HG02970 (cell line): Measurements from ENCODE around the gene SLC14A1.

Experiments used
- ATAC-seq: cut with Tn5 transposase; IDR thresholded peaks from one replicate; pipeline ENCODE4 v1.9.1; 2021; ENCODE audit warnings: mild to moderate bottlenecking, moderate library complexity, moderate number of reproducible peaks; ENCODE audit not compliant: unreplicated experiment, low FRiP score

The SLC14A1 gene

DNA sequence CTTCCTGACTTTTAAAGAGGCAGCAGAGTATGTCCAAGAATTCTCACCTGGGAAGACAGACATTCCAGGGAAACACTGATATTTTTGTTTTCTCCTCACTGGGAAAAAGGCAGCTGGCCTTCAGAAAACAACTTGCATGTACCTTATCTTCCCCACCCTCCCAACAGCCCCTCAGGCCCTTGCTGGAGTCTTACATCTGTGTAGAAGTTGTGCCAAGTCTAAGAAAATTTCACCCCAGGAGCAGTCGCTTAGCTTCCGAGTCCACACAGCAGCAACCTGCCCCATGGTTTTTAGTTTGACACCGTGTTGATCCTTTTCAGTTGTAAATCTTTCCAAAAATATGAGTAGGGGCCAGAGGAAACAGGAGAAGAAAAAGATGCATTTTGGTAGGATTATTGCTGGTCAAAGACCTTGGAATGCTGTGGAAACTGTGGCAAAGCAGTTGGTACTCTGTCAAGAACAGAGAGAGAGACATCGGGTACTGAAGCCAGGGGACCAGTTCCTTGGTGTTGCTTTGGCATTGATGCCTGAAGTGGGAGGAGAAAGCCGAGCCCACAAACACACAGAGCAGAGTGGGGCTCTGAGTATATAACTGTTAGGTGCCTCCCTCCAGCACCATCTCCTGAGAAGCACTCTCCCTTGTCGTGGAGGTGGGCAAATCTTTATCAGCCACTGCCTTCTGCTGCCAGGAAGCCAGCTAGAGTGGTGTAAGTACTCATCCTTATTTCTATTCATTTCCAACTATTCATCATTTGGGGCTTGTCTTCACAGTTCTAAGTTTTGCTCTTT is at the start of gene SLC14A1:
SLC14A1 (plus strand) TSS at position 615 of the 789 bp plus-strand sequence. CDS start 6,140 bp downstream, outside the sequence.
- no peak for ATAC-seq

DNA sequence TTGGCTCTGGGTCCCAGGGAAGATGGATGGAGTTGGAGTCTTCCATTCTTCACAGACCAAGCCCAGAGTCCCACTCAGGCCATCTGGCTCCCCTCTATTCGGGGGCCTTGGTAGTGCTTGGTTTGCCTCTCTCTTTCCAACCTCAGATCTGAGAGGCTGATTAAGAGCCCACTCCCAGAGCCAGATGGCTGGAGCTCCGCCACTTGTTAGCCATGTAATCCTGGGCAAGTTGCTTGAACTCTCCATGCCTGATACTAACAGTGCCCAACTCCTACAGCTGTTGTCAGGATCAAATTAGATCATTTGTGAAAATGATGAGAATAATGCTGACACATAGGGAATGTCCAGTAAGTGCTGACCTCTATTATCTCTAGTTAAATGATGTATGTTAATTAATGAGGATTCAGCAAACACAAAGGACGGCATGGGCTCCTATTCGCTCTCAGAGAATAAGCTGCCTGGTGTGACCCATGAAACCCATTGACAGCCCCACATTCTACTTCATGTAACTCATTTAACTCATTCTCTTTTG is 46.6 kb upstream of the SLC14A1 start:
- ATAC-seq, result no peak

DNA sequence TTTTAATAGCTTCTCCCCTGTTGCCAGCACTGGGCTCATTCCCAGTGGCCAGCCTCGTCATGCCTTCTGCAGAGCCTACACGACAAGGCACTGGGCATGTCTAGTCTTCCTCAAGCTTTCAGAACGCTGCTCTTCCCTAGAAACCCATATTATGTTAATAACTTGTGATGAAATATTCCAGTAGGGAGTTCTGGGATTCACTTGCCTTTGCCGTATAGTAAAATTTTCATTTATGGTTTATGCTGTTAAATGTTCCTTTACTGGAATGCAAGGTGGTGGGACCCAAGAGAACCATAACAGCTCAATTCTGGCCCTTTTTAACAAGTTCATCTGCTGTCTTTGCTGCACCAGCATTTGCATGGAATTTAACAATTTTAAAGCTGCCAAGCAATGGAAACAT is 45.5 kb upstream of the SLC14A1 start:
- ATAC-seq, result no peak

DNA sequence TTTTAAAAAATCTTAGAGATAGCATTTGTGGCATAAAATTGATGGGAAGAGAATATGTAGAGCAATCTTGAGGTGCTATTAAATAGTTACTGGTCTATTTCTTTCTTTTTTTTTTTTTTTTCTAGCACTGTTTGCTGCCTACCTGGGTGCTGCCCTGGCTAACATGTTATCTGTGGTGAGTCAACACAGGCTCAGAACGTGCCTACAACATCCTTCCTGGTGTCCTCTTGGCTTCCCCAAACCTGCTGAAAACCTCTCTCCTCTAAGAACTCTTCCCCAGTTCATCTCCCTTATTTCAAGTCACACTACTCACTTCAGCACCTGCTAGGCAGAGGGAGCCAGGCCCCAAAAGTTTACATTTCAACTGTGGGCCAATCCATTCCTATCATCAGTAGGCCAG is 45.1 kb upstream of the SLC14A1 start:
- no peak for ATAC-seq

DNA sequence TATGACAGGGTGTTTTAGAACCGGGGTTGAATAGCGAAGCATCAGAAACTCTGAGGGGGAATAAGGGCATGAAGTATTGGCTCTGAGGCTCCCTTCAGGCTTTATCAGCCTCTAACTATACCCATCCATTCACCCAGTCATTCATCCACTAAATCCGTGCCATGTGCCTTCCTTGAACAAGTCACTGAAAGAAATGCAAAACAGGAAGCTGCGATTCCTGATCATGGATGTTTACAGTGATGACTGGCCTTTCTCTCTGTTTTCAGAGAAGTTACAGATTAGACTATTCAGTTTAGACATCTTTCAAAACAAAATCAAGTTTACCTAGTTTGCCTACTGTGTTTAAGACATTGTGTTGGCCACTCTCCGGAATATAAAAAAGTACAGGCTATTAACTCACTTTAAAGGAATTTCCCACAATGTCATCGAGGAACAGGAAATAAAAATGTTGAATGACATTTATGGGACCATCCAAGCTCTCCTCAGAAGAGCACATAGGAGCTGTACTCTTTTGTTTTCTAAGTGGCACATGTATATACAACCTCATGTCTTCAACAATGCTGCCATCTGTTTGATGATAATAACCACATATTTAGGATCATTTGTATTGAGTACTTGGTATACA is 43.8 kb upstream of the SLC14A1 start:
- no peak for ATAC-seq

DNA sequence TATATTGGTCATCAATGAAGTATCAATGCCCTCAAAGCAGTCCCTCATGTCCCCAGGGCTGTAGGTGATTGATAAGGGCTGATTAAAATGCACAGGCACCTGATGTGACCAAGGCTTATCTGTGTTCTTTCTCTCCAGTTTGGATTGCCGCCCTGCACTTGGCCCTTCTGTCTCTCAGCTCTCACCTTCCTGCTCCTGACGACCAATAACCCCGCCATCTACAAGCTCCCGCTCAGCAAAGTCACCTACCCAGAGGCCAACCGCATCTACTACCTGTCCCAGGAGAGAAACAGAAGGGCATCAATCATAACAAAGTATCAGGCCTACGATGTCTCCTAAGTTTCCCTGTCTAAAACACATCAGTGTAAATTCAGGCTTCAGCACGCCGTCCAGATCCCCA is 41.8 kb upstream of the SLC14A1 start:
- no peak for ATAC-seq

DNA sequence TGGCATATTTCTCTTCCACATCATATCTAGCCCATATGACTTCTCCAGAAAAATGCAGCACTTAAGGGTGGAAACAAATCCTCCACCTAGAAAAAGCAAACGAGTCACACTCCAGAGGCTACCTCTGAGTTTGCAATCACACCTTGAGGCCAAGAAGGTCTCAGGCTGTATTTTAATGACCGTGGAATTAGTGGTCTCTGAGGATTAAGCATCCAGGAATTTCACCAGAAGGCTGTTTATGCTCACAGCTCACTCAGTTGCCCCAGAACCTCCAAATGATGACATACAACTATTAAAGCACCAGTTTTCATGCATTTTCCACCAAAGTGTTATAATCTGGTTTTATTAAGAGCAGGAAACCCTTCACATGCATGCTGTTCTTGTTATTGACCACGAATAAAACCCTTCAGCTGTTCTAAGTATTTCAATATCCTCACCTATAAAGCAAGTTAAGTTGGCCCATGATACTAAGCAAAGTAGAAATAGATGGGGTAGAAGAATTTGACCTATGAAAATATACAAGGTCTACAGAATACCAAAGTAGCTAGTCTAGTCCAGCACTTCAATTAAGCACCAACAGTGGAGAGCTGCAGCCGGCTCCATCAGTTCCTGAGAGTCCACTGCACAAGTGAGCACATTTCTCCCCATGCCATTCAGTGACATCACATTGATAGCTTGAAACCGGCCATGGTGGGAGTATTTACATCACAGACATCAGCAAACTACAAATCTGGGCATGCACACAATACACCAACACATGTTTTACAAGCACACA is 39.5 kb upstream of the SLC14A1 start:
- ATAC-seq, result no peak

DNA sequence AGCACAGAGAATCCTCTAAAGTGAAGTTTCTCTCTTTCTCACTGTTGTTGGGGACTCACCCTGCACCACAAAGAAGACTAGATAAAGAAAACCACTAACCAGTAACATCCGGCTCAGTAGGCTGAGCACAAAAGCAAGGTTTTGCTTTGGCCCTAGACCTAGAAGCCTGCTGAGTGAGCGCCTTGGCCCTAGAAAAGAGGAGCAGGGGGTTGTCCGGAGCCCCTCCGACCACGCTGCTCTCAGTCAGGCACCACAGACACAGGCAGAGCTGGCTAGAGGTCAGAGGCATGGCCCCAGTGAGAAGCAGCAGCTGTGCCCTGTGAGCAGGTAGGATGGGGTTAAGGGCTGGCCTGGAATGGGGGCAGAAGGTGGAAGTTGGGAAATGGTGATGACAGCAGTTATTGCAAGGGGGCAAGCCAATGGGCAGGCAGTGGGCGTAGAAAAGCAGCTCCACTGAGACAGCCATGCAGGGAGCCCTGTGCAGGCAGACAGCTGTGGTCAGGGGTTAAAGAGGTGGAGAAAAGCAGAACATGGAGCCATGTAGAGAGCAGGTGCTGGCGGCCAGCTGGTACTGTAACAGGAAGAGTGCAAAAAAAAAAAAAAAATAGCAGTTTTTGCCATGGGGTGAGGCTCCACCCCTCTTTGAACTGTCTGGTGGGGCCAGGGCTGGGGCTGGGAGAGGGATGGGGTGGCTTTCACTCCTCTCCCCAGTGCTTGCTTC is 36.9 kb upstream of the SLC14A1 start:
- peak; percentile 73 for ATAC-seq

DNA sequence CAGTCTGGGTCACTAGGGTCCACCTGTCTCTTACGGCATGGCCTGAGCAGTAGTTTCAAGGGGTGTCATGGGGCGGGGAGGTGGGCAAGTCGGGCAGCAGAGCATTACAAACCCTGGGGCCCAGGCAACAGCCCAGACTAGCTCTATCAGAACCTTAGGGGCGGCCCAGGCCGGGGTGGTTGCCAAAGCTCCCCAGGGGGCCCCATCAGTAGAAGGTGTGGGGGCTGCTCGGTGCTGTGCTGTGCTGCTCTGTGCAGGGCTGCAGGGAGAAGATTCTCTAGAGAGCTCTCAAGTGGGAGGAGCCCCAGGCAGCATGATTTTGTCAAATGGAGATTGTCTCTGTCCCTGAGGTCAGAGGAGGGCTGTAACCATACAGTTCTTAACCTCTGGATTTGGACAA is 36.4 kb upstream of the SLC14A1 start:
- ATAC-seq, result peak; percentile 4

DNA sequence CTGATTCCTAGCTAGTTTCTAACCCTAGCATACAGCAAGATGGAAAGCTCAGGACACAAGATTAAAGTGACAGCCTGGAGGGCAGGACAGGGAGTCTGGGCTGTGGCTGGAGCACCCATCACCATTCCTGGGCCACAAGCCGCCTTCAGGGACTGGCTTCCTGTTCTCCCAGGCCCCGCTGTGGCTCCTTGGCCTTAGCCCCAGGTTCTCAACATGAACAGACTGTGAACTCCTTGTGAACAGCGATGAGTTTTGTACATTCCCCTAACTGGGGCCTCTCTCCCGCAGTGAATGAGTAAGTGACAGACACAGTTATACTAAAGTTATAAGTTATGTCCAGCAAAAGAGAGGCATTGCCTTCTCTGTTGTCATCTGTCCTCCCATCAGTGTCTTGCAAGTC is 35.9 kb upstream of the SLC14A1 start:
- no peak for ATAC-seq

DNA sequence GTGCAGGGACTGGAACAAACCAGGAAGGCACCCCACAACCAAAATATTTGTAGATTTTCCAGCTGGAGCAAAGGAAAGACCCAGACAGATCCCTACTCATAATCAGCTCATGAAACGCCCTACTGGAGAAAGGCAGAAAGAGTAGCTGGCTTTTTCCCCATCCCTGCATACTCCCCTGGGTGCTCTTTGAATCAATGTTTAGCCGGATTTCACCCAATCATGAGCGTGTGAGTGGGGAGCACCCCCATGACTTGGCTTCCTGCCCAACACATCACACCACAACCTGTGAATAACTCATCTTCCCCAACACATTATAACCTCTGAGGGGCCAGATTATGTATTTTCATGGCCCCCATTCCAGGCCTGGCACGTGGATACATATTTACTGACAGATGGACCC is 35.1 kb upstream of the SLC14A1 start:
- ATAC-seq, result no peak

DNA sequence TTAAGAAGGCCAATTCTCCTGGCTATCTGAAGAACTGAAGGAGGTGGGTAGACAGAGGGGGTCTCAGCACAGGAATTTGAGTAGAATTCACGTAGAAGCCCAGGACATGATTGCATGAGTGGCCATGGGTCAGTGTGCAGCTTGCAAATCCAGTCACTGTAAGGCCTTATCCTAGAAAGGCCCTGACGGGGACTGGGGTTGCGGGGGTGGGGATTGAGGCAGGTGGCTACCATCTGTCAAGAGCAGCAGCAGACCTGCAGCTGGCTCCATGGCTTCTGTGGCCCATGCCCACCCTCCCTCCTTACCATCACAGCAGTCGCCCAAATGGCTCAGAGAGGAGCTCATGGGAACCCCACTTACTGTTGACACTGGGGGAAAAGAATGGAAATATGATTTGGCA is 34.6 kb upstream of the SLC14A1 start:
- ATAC-seq, result no peak

DNA sequence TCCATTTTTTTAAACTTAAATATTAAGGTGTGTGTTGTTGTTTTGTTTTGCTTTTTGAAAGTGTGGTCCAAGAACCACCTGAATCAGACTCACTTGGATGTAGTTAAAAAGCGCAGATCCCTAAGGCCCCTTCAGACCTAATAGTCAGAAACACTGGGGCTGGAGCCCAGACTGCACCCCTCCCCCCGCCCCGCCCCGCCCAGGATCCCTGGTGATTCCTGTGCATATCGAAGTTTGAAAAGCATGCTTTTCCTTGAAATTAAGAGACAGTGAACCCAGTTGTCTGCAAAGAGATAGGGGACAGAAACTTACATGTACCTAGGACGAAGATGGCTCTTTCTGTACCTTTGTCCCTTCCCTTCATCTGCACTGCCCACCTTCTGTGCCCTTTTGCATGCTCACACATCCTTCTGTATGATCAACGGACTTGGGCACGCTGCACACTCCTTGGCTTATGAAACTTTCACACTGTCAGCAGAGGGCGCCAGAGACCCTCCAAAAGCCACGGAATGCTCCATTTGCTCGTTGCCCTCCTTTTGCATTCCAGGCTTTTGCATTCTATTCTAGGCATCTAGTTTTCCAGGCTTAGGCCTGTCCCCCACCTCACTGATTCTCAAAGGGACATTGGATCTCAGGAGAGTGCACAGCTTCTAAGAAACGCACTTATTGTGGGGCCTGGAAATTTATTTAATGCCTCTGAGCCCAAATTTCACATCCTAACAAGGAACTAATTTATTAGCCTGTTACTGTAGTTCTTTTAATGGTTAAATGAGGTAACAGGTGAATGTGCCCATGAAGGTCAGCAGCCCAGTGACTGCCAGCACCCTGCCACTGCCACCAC is 32.8 kb upstream of the SLC14A1 start:
- ATAC-seq, result no peak

DNA sequence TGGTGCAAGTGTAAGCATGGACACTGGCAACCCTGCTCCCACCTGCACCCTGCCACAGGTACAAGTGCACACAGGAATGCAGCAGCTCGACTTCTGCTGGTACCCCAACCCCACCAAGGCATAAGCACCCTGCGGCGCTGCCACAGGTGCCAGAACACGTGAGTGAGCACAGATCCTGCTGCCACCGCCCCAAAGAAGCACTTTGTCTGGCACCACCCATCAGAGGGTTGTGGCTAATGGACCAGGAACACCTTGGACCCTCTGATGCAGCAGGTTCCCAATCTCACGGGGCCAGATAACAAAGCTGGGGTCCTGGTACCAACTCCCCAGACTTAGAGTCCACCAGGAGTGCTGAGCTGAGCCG is 32.2 kb upstream of the SLC14A1 start:
- no peak for ATAC-seq

DNA sequence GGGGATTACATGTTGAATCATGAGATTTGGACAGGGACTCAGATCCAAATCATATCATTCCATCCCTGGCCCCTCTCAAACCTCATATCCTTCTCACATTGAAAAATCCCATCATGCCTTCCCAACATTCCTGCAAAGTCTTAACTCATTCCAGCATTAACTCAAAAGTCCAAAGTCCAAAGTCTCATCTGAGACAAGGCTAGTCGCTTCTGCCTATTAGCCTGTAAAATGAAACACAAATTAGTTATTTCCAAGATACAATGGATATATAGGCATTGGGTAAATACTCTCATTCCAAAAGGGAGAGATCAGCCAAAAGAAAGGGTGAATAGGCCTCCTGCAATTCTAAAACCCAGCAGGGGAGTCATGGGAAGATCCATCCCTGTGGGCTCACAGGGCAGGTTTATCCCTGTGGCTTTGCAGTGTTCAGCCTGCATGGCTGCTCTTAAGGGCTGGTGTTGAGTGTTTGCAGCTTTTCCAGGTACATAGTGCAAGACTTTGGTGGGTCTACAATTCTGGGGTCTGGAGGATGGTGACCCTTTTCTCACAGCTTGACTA is 21.2 kb upstream of the SLC14A1 start:
- no peak for ATAC-seq

DNA sequence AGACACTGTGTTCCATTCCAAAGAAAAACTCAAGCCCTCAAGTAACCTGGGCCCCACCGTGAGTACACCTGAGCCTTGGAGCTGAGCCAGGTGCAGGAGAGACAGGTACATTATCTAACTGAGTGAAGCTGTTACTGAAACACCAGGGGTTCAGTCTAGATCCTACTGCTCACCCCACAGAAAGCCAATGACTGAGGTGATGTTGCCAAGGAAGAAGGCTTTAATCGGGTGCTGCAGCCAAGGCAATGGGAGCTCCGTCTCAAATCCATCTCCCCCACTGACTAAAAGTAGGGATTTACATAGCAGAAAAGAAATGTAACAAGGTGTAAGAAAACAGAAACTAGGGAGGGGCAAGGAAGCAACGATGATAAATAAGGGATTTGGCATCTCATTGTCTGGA is 15.2 kb upstream of the SLC14A1 start:
- no peak for ATAC-seq

DNA sequence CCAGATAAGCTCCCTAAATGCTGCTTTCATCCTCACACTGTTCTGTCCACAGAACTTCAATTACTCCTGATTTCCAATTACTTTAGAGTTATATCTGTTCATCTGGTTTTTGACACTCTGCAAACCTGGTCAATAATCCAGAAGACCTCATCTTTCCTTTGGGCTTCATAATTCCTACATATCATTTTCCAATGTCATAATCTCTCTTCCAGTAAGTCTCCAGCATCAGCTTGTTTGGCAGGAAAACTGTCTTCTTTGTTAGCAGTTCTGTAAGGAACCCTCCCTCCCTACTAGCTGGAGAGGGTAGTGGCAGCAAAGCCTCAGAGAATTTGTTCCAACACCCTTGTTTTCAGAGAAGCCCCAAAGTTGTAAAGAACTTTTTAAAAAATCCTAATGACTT is 11.9 kb upstream of the SLC14A1 start:
- no peak for ATAC-seq

DNA sequence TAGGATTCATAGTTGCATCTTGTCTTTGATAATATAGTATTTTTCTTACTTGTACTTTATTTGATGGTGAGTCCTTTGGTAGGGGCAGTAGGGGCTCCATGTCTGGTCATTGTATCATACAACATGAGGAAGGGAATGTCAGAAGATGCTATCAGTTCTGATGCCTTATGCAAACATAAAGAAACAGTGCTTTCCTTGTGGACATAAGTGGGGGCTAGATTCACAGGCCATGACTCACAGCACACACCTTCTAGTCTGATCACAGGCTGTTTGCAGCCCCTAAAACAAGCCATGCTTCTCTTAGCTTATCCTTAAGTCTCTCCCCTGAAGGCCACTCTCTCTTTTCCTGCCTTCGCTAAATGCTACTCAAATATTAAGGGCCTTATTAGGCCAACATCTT is 10.7 kb upstream of the SLC14A1 start:
- ATAC-seq, result no peak

DNA sequence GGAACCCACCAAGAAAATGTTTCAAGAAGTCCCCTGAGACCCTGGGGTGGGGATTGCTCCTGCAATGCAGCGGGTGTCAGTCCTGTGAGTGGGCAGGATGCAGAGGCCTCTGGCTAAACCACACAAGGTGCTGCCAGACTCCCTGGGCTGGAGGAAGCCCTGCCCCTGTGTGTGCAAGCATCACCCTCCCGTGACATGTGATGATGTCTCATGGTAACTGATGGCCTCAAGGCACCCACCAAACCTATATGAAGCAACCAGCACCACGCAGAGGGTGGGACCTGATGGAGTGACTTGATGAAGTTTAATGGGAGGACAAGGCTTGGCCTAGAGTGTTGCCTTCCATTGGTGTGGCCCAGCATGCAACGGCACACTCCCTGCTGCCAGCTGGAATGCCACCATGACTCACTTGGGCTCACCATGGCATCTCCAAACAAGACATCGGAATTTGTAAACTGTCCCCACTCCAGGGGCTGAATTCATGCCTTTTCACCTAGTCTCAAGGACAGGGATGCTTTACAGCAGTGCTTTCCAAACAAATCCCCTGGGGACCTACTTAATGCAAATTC is 8.7 kb upstream of the SLC14A1 start:
- no peak for ATAC-seq
